SK-N-SH treated with all-trans-retinoic acid at 6 μM for 48 hours (cell line): ENCODE data around the gene OAS1.

ENCODE experiments used
- ARNTL ChIP-seq: fragments of 450-650 bp; formaldehyde crosslinking; IDR thresholded peaks from 2 replicates; pipeline ENCODE4 v1.5.0; 2020; ENCODE audit warnings: low read depth, mild to moderate bottlenecking, moderate library complexity, borderline replicate concordance
- OSR1 ChIP-seq: fragments of 250-450 bp; sonication (Bioruptor Pico); IDR thresholded peaks from 2 replicates; pipeline ENCODE4 v1.8.0; 2022; ENCODE audit warnings: moderate library complexity, mild to moderate bottlenecking, inconsistent platforms
- RARB ChIP-seq: fragments of 250-450 bp; sonication (Bioruptor Pico); IDR thresholded peaks from 2 replicates; pipeline ENCODE4 v1.8.0; 2021; ENCODE audit warnings: mild to moderate bottlenecking, moderate library complexity
- ZFP3 ChIP-seq: fragments of 250-450 bp; sonication (Bioruptor Pico); IDR thresholded peaks from 2 replicates; pipeline ENCODE4 v1.5.0; 2020; ENCODE audit warnings: mild to moderate bottlenecking, moderate library complexity
- TF ChIP-seq, protein P1 (sequence below): fragments of 250-450 bp; sonication (Bioruptor Pico); IDR thresholded peaks from 2 replicates; pipeline ENCODE4 v1.5.1; 2020; ENCODE audit warnings: low read depth, mild to moderate bottlenecking, moderate library complexity
- TF ChIP-seq, protein P2 (sequence below): fragments of 250-450 bp; sonication (Bioruptor Pico); IDR thresholded peaks from 2 replicates; pipeline ENCODE4 v1.8.0; 2020; ENCODE audit warnings: mild to moderate bottlenecking, moderate library complexity, borderline replicate concordance
- TF ChIP-seq, protein P3 (sequence below): fragments of 250-450 bp; sonication (Bioruptor Pico); IDR thresholded peaks from 2 replicates; pipeline ENCODE4 v1.8.0; 2021; ENCODE audit warnings: low read depth, mild to moderate bottlenecking, moderate library complexity, borderline replicate concordance
- TF ChIP-seq, protein P4 (sequence below): fragments of 250-450 bp; sonication (Bioruptor Pico); IDR thresholded peaks from 2 replicates; pipeline ENCODE4 v1.5.0; 2020; ENCODE audit warnings: mild to moderate bottlenecking, moderate library complexity

DNA sequence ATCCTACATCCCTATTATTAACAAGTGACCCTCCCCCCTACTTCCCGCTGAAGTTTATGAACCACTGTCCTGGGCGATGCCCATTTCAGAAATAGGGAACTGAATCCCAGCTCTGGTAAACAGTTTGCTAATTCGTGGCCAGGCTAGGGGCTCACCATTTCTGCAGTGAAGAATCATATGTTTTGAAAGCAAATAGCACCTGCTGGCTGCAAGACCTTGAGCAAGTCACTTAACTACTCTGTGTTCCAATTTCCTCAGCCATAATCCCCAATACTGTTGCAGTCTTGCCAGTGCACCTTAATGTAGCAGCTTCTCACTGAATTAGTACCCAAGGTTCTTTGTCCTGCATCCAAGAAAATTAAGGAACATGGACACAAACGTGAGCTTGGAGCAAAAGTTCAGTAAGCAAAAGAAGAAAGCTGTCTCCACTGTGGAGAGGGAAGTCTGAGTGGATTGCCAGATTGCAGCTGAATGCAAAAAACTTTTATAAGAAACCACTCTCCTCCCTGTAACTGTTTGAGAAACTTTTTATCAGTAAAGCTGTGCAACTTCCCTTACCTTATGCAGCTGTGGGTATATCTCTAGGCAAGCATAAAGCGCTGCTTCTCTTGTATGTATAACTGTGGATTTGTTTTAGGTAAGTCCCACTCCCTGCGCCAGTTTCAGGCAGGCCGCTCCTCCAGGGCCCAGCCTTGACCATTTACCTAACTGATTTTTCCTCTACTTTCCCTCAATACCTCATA is 824 bp downstream of the OAS1 start:
- TF ChIP-seq, protein P1, sequence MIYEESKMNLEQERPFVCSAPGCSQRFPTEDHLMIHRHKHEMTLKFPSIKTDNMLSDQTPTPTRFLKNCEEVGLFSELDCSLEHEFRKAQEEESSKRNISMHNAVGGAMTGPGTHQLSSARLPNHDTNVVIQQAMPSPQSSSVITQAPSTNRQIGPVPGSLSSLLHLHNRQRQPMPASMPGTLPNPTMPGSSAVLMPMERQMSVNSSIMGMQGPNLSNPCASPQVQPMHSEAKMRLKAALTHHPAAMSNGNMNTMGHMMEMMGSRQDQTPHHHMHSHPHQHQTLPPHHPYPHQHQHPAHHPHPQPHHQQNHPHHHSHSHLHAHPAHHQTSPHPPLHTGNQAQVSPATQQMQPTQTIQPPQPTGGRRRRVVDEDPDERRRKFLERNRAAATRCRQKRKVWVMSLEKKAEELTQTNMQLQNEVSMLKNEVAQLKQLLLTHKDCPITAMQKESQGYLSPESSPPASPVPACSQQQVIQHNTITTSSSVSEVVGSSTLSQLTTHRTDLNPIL (CRISPR knock-in tag) = no peak
- TF ChIP-seq ARNTL (no peak), RARB (CRISPR knock-in tag) (no peak), ZFP3 (CRISPR knock-in tag) (no peak), OSR1 (CRISPR knock-in tag) (no peak)
- TF ChIP-seq, protein P2, sequence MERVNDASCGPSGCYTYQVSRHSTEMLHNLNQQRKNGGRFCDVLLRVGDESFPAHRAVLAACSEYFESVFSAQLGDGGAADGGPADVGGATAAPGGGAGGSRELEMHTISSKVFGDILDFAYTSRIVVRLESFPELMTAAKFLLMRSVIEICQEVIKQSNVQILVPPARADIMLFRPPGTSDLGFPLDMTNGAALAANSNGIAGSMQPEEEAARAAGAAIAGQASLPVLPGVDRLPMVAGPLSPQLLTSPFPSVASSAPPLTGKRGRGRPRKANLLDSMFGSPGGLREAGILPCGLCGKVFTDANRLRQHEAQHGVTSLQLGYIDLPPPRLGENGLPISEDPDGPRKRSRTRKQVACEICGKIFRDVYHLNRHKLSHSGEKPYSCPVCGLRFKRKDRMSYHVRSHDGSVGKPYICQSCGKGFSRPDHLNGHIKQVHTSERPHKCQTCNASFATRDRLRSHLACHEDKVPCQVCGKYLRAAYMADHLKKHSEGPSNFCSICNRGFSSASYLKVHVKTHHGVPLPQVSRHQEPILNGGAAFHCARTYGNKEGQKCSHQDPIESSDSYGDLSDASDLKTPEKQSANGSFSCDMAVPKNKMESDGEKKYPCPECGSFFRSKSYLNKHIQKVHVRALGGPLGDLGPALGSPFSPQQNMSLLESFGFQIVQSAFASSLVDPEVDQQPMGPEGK (CRISPR knock-in tag) = no peak
- TF ChIP-seq, protein P3, sequence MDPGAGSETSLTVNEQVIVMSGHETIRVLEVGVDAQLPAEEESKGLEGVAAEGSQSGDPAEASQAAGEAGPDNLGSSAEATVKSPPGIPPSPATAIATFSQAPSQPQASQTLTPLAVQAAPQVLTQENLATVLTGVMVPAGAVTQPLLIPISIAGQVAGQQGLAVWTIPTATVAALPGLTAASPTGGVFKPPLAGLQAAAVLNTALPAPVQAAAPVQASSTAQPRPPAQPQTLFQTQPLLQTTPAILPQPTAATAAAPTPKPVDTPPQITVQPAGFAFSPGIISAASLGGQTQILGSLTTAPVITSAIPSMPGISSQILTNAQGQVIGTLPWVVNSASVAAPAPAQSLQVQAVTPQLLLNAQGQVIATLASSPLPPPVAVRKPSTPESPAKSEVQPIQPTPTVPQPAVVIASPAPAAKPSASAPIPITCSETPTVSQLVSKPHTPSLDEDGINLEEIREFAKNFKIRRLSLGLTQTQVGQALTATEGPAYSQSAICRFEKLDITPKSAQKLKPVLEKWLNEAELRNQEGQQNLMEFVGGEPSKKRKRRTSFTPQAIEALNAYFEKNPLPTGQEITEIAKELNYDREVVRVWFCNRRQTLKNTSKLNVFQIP (CRISPR knock-in tag) = no peak
- TF ChIP-seq, protein P4, sequence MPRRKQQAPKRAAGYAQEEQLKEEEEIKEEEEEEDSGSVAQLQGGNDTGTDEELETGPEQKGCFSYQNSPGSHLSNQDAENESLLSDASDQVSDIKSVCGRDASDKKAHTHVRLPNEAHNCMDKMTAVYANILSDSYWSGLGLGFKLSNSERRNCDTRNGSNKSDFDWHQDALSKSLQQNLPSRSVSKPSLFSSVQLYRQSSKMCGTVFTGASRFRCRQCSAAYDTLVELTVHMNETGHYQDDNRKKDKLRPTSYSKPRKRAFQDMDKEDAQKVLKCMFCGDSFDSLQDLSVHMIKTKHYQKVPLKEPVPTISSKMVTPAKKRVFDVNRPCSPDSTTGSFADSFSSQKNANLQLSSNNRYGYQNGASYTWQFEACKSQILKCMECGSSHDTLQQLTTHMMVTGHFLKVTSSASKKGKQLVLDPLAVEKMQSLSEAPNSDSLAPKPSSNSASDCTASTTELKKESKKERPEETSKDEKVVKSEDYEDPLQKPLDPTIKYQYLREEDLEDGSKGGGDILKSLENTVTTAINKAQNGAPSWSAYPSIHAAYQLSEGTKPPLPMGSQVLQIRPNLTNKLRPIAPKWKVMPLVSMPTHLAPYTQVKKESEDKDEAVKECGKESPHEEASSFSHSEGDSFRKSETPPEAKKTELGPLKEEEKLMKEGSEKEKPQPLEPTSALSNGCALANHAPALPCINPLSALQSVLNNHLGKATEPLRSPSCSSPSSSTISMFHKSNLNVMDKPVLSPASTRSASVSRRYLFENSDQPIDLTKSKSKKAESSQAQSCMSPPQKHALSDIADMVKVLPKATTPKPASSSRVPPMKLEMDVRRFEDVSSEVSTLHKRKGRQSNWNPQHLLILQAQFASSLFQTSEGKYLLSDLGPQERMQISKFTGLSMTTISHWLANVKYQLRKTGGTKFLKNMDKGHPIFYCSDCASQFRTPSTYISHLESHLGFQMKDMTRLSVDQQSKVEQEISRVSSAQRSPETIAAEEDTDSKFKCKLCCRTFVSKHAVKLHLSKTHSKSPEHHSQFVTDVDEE (CRISPR knock-in tag) = no peak
